ENCODE measurements around the gene SKAP1.
A peak's percentile ranks its signal among the peaks of the same experiment; 100 is the strongest.

Gene SKAP1

DNA sequence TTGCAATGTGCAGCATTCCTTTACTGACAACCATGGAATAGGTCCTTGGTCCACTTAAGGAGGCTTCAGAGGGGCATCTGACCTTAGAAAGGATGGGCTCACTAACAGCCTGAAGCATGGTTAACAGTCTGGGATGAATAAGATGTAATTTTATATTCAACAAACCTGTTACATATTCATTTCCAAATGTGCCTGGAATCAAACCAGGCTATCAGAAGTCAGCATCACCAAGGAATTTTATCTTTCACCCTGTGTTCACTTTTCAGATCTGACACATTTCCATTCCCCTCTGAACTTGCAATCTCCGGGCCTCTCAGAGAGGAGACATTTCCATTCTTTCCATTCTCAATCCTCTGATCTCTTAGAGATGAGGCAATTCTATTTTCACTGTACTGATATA, 260.1 kb downstream of the SKAP1 start:
- TF ChIP-seq TAF1 (IDR thresholded peaks at IDR 0.05; ENCODE audit: borderline replicate concordance, low read depth, low read length) (no peak), POLR2AphosphoS5 (IDR thresholded peaks at IDR 0.05; ENCODE audit: low read depth, low read length) (no peak), POLR2A (IDR thresholded peaks at IDR 0.05; ENCODE audit: low read depth, low read length) (no peak)
- DNase-seq (ENCODE audit: insufficient read length) (no peak), FAIRE-seq (no peak)

DNA sequence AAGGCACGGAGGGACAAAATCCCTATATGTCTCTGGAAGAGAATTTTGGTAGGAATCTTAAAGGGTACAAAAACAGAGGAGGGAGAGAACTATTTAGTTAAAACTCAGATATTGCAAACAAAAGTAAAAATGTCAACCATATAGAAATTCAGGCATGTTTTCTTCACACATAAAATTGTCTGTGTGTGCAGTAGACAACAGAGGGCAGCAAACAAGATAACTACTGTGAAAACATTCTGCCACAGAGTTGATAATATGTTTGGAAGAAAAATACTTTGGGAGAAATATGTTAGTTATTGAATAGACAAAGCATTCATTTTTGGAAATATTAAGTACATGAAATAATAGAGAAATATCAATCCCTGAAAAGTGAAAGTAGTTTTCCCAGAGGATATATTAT, 266.2 kb downstream of the SKAP1 start:
- TF ChIP-seq TAF1 (IDR thresholded peaks at IDR 0.05; ENCODE audit: borderline replicate concordance, low read depth, low read length) (no peak), POLR2A (IDR thresholded peaks at IDR 0.05; ENCODE audit: low read depth, low read length) (no peak), POLR2AphosphoS5 (IDR thresholded peaks at IDR 0.05; ENCODE audit: low read depth, low read length) (no peak)
- no peak for DNase-seq (ENCODE audit: insufficient read length)
- no peak for FAIRE-seq

DNA sequence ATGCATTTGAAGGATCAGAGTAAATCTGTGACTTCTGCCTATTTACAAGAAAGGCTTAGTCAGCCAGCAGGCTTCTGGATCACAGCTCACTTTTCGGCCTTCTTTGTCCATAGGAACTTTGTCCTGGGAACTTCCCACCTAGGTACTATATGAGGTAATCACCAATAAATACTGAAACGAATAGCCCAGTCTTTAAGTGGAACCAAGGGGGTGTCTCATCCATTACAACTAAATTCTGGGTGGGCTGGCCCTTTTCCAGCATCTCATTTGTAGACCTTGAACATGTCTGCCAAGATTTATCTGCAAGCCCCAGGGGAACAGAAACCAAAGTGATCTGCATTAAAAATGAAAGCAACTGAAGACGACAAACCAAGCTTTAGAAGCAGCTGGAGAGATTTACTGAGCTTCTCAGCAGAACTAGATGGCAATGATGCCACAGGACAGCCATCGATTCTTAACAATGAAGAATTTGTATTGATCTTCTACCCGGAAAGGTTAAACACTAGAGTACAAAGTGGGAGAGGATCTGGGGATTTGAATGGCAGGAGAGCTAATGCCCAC, 267.0 kb downstream of the SKAP1 start:
- DNase-seq (ENCODE audit: insufficient read length) (no peak), FAIRE-seq (peak; percentile 83)
- no peak for TF ChIP-seq POLR2A (IDR thresholded peaks at IDR 0.05; ENCODE audit: low read depth, low read length)
- TF ChIP-seq POLR2AphosphoS5 (IDR thresholded peaks at IDR 0.05; ENCODE audit: low read depth, low read length) = no peak
- no peak for TF ChIP-seq TAF1 (IDR thresholded peaks at IDR 0.05; ENCODE audit: borderline replicate concordance, low read depth, low read length)

DNA sequence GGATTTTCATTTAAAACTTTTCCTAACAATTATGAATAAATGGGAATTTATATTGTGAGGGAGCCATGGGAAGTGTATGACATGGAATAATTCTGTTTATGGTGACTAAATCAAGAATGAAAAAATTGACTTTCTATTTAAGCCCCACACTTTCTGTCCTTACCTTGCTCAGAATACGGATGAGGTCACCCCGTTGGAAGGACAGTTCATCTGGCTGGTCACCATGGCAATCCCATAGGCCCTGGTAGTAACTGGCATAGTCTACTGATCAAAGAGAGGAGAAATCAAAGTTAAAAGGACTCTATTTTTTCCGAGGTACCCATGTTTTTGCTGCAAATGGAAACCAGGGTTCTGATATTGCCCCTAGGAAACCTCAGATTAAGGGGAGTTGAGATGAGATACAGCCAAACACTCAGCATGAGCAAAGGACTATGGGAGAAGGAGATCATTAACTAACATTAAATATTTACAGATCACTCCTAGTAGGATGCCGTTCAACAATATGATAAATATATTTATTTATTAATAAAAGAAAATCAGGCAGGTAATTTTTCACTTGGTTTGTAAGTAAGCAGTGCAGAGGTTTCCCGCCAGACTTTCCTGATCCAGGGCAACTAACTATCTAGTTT, 267.6 kb downstream of the SKAP1 start:
- DNase-seq (ENCODE audit: insufficient read length) = no peak
- no peak for FAIRE-seq
- no peak for TF ChIP-seq POLR2A (IDR thresholded peaks at IDR 0.05; ENCODE audit: low read depth, low read length)
- TF ChIP-seq POLR2AphosphoS5 (IDR thresholded peaks at IDR 0.05; ENCODE audit: low read depth, low read length) = no peak
- no peak for TF ChIP-seq TAF1 (IDR thresholded peaks at IDR 0.05; ENCODE audit: borderline replicate concordance, low read depth, low read length)

DNA sequence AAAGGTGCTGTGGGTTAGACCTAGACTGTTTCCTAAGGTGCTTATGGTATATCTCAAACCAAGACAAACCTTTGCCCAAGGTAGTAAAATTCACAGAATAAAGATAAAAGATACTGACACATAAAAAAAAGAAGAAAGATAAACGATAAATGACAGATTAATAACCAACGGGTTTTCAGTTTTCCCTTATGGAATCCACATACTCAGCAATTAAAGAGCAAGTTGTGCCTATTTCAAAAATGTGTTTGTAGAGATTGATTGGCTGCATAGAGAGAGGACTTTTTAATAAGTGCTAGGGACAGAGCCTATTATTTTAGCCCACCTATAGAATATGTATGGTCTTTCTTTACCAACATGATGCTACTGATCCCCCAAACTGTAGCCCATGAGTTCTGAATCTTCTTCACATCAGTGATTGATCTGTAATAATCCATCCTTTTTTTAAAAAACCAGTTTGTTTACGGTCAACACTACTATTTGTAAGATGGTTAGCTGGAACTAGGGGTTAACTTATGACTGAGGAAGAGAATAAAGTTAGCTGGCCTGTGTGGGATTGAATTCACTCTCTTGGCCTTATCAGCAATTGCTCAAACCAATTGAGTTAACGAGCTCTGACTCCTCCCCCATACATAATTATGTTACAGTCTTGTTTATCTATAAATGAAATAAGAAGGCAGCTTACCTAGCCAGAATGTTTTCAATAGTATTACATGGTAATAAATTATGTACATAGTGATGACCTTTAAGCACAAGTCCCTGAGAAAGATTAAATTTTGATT, 268.7 kb downstream of the SKAP1 start:
- TF ChIP-seq POLR2A (IDR thresholded peaks at IDR 0.05; ENCODE audit: low read depth, low read length) = no peak
- TF ChIP-seq POLR2AphosphoS5 (IDR thresholded peaks at IDR 0.05; ENCODE audit: low read depth, low read length) = no peak
- no peak for TF ChIP-seq TAF1 (IDR thresholded peaks at IDR 0.05; ENCODE audit: borderline replicate concordance, low read depth, low read length)
- DNase-seq (ENCODE audit: insufficient read length) (no peak), FAIRE-seq (no peak)

DNA sequence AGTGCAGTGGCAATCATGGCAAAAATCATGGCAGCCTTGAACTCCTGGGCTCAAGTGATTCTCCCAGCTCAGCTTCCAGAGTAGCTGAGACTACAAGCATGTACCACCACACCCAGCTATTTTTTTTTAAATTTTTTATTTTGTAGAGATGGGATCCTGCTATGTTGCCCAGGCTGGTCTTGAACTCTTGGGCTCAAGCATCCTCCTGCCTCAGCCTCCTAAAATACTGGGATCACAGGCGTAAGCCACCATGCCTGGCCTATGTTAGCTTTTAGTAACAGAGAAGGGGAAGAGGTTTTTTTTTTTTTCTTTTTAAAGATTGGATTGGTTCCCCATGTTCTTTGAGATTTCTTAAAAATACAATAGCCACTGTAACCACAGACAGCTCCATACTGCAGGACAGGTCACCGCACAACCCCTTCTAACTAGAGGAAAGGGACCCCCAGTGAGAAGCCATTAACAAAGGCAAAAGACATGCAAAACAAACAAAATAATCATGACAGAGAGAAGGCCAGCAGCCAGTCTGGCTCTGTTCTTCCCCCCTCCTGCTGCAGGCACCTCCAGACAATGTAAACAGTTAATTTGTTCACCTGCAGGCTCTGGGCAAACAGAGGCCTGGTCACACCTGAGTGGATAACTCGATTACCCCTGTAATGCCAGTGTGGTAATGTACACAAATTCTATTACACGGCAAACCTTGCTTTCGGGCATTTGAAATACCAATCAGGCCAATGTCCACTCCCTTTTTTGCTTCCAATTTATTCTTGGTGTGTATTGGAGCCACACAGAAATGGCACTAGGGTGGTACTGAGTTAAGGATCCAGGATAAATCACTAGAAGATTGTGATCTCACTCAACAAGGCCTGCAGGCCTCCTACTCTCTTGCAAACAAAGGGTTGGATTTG, 269.6 kb downstream of the SKAP1 start:
- DNase-seq (ENCODE audit: insufficient read length) = no peak
- TF ChIP-seq POLR2AphosphoS5 (IDR thresholded peaks at IDR 0.05; ENCODE audit: low read depth, low read length) (no peak), TAF1 (IDR thresholded peaks at IDR 0.05; ENCODE audit: borderline replicate concordance, low read depth, low read length) (no peak), POLR2A (IDR thresholded peaks at IDR 0.05; ENCODE audit: low read depth, low read length) (no peak)
- FAIRE-seq = no peak

DNA sequence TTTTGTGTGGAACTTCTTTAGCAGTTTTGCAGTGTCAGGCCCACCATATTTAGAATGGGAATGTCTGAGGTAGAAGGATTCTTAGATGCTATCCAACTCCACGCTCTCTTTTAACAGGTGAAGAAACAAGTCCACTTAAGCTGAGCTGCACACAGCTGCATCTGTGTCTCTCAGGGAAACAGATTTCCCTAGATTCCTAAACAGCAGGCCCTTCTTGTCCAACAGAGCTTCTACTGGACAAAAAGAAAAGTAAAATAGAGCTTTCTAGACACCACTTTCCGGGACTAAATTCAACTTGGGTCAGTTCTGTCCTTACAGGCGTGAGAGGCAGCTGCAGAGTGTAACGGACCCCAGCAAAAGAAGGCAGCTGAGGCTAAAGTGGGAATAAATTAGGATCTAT, 270.8 kb downstream of the SKAP1 start:
- FAIRE-seq (no peak), DNase-seq (ENCODE audit: insufficient read length) (no peak)
- TF ChIP-seq POLR2AphosphoS5 (IDR thresholded peaks at IDR 0.05; ENCODE audit: low read depth, low read length) (no peak), TAF1 (IDR thresholded peaks at IDR 0.05; ENCODE audit: borderline replicate concordance, low read depth, low read length) (no peak), POLR2A (IDR thresholded peaks at IDR 0.05; ENCODE audit: low read depth, low read length) (no peak)

DNA sequence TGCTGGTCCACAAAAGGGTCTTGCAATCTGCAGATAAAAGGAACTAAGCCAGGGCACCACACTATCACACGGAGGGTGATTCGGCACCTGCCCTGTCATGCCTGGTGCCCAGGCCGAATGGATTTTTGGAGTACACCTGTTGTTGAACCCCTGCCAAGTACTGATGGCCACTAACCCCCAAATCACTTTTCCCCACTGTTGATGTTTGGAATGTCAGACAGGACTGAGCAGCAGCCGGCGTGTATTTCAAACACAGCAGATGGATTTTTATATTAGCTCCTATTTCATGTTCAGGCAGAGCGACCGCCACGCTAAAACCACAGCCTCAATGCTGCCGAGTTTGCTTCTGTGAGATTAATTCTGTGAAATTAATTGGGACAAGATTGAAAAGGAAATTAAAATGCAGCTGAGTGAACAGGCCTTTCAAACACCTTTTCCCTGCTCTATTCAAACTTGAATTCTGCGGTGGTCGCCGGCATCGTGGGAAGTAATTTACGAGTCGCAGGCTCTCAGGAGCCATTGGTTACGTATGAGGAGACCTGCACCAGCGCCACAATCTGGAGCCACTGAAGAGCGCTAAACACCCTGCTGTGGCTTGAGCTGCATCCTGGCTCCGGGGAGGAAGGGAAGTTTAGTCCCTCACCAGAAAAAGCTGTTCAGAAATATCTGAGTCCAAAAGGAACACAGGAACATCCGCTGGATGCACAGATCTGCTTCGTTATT, 274.0 kb downstream of the SKAP1 start:
- no peak for TF ChIP-seq POLR2AphosphoS5 (IDR thresholded peaks at IDR 0.05; ENCODE audit: low read depth, low read length)
- TF ChIP-seq POLR2A (IDR thresholded peaks at IDR 0.05; ENCODE audit: low read depth, low read length) = no peak
- no peak for TF ChIP-seq TAF1 (IDR thresholded peaks at IDR 0.05; ENCODE audit: borderline replicate concordance, low read depth, low read length)
- FAIRE-seq (no peak), DNase-seq (ENCODE audit: insufficient read length) (no peak)

DNA sequence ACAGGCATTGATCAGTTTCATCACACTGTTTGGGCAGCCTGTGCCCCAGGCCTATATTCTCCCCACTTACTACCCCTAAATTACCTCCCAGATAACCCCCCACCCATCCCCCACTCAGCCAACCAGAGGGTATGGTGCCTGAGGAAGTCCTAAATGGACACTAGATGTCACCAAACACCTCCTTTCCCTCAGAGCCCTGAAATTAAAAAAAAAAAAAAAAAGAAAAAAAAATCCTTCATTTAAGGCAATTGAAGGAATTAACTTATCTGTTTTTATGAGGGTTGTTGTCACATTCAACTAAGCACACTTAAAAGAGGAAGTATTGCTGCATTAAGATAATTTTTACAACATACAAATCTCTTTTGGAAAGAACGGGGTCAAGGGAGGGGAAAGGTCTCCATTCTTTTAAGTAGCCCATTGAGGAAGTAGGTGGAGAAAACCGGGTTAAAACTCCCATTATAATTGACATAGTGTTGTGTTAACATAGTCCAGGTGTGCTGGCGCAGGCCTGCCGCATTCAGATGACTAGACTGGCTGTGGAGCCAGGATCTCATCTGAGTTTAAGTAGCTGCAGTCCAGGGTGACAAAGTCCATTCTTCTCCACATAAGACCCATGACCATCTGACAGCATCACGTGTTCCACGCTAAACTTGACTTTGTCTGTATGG, 276.2 kb downstream of the SKAP1 start:
- FAIRE-seq (no peak), DNase-seq (ENCODE audit: insufficient read length) (no peak)
- TF ChIP-seq POLR2A (IDR thresholded peaks at IDR 0.05; ENCODE audit: low read depth, low read length) = no peak
- TF ChIP-seq POLR2AphosphoS5 (IDR thresholded peaks at IDR 0.05; ENCODE audit: low read depth, low read length) = no peak
- TF ChIP-seq TAF1 (IDR thresholded peaks at IDR 0.05; ENCODE audit: borderline replicate concordance, low read depth, low read length) = no peak

DNA sequence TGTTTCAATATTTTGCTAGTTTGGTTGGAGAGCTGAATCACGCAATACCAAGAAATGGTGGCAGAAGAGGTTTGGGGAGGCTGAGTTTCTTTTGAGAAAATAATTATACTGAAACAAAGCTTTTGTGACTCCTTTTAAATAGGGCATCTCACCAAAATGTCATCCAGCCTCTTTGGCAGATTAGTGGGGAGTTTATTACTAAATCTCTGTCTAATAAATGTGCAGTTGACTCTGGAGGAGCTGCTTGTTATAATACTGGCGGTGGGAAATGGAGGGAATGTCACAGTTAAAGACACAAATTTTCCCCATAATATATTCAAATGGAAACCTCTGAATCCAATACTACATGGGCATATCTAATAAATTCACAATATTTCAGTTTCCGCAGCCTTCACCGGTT, 277.7 kb downstream of the SKAP1 start:
- DNase-seq (ENCODE audit: insufficient read length) = no peak
- no peak for FAIRE-seq
- no peak for TF ChIP-seq POLR2AphosphoS5 (IDR thresholded peaks at IDR 0.05; ENCODE audit: low read depth, low read length)
- no peak for TF ChIP-seq POLR2A (IDR thresholded peaks at IDR 0.05; ENCODE audit: low read depth, low read length)
- no peak for TF ChIP-seq TAF1 (IDR thresholded peaks at IDR 0.05; ENCODE audit: borderline replicate concordance, low read depth, low read length)

Data from GM12892 (cell line).